Mammary epithelial cell (primary cell): ENCODE results near the gene SH3BP5L.

ENCODE experiments used
- EZH2 ChIP-seq: IDR thresholded peaks from 2 replicates; pipeline ENCODE4 v1.6.1; 2012; ENCODE audit warnings: low read length, inconsistent platforms, borderline replicate concordance
- TF ChIP-seq, protein P1 (sequence below), 2 donors: IDR thresholded peaks in 1 of 2; conservative IDR thresholded peaks in 1 of 2; 2 replicates each; pipeline ENCODE4 v1.5.1; 2011 to 2012; ENCODE audit warnings: inconsistent platforms in 2 of 2, low read length in 2 of 2, mild to moderate bottlenecking in 2 of 2, control low read depth in 1 of 2, low read depth in 1 of 2; ENCODE audit not compliant: insufficient read depth in 1 of 2; ENCODE audit errors: extremely low read depth in 1 of 2

DNA sequence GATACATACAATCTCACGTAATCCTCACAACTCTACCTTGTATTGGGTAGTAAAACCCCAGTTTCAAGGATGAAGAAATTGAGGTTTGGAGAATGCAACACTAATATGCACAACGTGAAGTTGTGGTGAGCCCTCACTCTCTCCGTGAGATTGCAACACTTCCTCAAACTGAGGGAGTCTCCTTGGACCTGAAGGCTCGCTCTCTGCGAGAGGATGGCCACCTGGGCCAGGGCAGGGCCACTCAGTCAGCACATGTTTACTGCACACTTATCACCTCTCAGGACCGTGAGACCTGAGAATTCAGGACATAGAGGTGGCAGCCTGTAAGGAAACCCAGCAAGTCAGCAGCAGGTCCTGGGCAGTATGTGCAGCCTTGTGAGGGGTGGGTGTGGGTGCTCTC, 8.7 kb downstream of the SH3BP5L start:
- no peak for TF ChIP-seq EZH2
- TF ChIP-seq, protein P1, sequence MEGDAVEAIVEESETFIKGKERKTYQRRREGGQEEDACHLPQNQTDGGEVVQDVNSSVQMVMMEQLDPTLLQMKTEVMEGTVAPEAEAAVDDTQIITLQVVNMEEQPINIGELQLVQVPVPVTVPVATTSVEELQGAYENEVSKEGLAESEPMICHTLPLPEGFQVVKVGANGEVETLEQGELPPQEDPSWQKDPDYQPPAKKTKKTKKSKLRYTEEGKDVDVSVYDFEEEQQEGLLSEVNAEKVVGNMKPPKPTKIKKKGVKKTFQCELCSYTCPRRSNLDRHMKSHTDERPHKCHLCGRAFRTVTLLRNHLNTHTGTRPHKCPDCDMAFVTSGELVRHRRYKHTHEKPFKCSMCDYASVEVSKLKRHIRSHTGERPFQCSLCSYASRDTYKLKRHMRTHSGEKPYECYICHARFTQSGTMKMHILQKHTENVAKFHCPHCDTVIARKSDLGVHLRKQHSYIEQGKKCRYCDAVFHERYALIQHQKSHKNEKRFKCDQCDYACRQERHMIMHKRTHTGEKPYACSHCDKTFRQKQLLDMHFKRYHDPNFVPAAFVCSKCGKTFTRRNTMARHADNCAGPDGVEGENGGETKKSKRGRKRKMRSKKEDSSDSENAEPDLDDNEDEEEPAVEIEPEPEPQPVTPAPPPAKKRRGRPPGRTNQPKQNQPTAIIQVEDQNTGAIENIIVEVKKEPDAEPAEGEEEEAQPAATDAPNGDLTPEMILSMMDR (conservative IDR thresholded peaks at IDR 0.05 in 1 of 2, IDR thresholded peaks at IDR 0.05 in 1 of 2; ENCODE audit: extremely low read depth in 1 of 2, insufficient read depth in 1 of 2, low read depth in 1 of 2, low read length in 2 of 2), result no peak
